ENCODE results near the gene TEPSIN.

TEPSIN gene

GRCh38 chr17:81218459-81218858 lies 20.4 kb downstream of the TEPSIN start:
- DNase-seq = no peak

- DNase-seq = no peak
These were observed 21.4 kb downstream of the TEPSIN start for GRCh38 chr17:81217491-81217890.

DNA sequence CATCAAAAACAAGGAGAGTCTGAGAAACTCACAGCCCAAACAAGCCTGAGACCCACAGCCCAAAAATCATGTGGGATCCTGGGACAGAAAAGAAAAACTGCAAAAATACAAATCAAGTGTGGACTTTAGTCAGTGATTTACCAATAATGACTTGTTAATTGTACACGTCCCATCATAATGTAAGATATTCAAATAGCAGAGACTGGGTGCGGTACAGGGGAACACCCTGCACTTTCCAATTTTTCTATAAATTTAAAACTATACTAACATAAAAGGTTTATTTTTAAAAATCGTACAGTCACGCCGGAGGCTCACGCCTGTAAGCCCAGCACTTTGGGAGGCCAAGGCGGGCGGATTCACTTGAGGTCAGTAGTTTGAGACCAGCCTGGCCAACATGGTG lies 24.9 kb downstream of the TEPSIN start:
- no peak for DNase-seq

GRCh38 chr17:81212365-81212764 lies 26.5 kb downstream of the TEPSIN start:
- DNase-seq = no peak

GRCh38 chr17:81210868-81211267 lies 28.0 kb downstream of the TEPSIN start:
- no peak for DNase-seq

DNA sequence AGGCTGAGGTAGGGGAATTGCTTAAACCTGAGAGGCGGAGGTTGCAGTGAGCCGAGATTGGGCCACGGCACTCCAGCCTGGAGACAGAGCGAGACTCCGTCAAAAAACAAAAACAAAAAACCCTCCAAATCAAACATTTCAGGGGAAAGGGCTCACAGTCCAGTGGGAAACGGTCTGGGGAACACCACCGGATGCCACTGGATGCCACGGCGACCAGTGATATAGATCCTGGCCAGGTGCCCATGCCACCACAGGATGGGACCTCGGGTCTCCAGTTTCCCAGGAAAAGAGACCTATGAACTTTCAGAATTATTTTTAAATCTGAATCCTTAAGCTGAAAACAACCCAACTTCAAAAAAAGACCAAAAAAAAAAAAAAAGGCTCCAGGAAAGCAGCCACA lies 28.4 kb downstream of the TEPSIN start:
- no peak for DNase-seq

- DNase-seq = no peak
These were observed 29.7 kb downstream of the TEPSIN start for GRCh38 chr17:81209141-81209540.

GRCh38 chr17:81208651-81209050 lies 30.2 kb downstream of the TEPSIN start:
- no peak for DNase-seq

DNA sequence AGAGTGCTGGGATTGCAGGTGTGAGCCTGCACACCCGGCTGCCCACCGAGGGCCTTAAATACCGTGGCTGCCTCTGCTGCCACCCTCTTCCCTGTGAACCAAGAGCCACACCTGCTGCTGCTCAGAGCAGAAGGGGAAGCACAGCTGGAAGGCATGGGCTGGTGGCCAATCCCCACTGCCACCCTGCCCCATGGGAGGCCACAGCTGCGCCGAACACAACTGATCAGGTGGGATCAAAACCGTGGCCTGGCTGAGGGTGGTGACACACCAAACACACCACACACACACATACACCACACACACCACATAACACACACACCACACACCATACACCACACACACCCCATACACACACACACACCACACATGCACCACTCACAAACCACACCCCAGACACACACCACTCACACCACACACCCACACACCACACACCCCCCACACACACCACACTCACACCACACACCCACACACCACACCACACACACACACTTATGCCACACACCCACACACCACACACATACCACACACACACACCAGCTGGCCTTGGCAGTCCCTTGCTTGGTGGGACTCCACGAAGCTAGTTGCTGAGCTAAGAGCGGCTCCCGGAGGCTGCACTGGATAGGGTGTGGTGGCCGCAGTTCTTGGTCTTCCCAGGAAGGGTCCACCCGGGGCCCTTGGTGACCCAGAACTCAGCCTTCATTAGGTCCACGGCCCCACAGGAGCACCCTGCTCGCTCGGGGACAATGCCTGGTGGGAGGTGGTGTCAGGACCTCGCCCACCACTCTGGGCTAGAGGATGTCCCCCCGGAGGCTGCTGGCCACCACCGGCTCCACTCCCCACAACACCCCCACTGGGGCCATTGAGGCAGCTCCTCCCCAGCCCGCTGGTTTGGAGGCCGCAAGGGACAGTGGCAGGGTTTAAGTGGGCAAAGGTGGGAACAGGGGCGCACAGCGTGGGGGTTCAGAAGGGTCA lies 31.0 kb downstream of the TEPSIN start:
- no peak for DNase-seq

DNA sequence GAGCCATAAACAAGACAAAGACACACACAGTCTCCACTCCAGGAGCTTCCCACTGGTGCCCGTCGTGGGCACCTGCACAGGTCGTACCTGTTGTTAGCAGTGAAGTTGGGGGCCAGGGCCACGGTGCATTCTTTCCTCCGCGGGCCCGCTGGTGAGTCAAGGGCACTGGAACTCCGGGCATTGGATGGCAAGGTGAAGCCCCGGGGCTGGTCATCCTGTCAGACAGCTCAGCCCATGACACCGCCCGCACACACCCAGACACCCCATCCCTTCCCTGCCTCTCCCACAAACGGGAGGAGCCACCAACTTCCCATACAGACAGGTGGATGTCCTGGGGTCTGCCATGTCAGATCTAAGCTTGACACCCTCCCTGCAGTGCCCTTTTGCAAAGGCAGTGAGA lies 32.2 kb downstream of the TEPSIN start:
- no peak for DNase-seq

DNA sequence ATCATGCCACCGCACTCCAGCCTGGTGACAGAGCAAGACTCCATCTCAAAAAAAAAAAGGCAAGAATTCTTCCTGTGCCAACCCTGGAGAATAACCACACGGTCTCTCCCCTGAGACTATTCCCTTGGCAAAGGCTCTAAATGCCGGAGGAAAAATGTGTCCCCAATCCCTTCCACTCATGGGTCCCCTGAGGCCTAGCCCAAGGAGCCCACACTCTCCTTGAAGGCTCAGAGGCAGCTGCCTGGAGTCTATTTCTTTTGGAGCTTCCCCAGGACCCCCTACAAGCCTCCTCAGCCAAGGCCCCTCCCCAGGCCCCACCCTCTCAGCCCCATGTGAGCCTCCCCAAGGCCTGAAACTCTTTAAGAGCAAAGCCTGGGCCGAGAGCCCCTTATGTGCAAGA lies 32.7 kb downstream of the TEPSIN start:
- no peak for DNase-seq

DNA sequence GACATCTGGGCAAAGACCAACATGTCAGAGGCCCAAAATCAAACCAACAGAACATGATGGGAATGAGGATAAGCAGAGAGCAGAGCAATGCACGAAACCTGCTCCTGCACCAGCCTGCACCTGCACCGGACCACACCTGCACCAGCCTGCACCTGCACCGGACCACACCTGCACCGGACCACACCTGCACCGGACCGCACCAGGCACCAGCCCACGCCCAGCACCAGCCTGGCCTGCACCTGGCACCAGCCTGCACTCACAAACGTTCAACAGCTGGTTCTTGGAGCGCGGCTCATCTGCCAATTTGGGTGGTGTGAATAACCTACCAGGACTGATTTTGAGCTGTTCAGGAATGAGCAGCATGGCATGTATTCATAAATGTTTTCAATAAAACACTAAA lies 34.3 kb downstream of the TEPSIN start:
- DNase-seq = no peak

GRCh38 chr17:81203136-81203535 lies 35.7 kb downstream of the TEPSIN start:
- no peak for DNase-seq

DNA sequence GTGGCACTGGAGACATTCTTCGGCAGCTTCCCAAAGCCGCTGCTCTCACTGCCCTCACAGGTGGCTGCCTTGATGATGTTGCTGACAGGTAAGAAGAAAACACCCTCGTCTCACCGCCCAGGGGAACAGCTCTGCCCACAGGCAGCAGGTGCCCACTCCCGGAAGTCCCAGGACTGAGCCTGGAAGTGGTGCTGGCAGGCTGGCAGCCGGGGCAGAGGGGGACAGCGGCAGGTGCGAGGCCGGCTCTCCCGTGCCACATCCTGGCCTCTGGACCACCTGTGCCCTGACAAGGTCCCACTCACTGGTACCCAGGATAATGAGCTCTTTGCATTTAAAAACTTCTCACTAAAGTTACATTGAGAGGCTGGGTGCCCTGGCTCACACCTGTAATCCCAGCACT lies 36.5 kb downstream of the TEPSIN start:
- no peak for DNase-seq

DNA sequence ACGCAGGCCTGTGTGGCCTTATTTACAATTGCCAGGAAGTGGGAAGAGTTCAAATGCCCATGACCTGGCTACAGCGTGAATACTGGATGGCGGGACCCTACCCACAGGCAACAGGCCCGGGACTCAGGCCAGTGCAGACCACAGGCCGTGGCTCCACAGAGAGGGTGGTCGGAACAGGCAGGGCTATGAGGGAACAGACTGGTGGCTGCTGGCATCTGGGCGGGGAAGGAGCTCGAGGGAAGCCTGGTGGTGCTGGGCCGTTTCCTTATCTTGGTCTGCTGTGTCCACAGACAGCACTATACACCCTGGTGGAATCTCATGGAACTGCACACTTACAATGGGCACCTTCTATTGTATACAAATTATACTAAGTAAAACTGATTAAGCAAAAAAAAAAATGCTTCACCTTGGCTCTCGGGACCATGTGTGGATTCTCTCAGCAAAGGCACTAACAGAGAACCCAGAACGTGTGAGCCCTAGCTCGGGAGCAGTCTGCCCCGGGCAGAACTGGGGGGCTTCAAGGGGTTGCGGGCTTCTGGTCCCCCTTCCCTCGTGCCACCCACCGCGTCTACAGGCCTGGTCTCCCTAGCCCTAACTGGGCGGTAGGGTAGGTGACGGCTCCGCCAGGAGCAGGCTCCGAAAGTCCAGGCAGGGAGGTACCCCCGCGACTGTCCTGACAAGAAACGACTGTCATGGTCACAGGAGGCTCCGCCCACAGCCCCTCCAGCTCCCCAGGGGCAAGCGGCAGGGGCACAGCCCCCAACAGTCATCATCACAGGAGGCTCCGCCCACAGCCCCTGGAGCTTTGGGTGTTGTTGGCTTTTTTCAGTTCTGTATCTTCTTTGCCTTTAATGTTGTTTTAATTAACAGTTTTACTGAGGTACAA lies 37.9 kb downstream of the TEPSIN start:
- DNase-seq = peak; percentile 30 to 38

- DNase-seq = no peak
These were observed 38.7 kb downstream of the TEPSIN start for GRCh38 chr17:81200201-81200600.

DNA sequence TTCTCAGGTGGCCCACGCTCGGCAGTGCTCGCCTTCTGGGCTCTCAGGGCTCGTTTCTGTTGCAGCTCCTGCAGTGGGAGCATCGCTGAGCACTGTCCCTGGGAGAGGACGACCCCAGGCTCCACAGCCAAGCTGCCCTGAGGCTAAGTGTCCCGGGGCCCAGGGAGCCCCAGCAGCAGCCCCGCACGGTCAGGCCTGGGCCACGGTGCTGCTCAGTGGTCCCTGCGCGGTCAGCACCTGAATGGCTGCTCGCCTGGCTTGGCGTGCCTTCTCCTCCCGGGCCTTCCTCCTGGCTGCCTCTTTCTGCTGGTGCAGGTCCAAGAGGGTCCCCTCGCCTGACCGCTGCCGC lies 39.4 kb downstream of the TEPSIN start:
- DNase-seq = no peak

- DNase-seq = no peak
These were observed 39.9 kb downstream of the TEPSIN start for GRCh38 chr17:81198826-81199481.

GRCh38 chr17:81197831-81198490 lies 40.9 kb downstream of the TEPSIN start:
- no peak for DNase-seq

- DNase-seq = no peak
These were observed 41.5 kb downstream of the TEPSIN start for GRCh38 chr17:81197409-81197795.

DNA sequence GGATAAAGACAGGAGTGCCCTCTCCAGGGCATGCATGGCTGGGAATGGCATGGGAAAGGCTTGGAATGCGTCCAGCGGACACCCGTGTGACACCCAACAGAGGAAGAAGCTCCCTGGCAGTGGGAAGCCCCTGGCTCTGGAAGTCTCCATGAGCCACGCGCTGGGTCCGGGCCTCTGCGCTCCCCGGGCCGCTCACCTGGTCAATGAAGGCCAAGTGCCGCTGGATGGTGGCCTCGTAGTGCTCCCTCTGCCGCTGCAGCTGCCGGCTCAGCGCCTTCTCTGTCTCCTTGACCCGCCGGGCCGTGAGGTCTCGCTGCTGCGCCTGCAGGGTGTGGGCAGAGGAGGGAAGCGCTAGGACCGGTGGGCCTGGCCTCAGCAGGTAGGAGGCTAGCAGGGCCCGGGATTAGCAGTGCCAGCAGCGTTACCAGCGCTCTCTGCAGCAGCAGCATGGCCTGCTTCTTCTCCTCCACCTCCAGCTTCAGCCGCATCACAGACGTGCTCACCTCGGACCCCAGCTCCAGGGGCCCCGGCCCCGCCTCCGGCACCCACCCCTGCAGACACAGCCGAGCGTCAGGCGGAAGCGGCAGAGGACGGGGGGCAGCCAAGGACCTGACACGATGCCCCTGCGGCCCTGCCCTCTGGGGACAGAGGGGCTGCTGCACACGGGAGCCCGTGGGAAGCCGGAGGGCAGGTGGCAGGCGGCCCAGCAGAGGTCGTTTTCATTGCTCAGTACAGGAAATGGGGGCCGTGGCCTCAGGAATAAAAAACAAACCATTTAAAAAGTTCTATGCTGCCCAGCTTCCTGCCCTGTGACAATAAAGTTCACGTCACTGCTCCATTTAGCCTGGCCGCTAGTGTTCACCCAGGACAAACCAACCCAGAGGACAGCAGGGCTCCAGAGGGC lies 42.1 kb downstream of the TEPSIN start:
- DNase-seq = no peak
